ENCODE measurements around the gene MME.

DNA sequence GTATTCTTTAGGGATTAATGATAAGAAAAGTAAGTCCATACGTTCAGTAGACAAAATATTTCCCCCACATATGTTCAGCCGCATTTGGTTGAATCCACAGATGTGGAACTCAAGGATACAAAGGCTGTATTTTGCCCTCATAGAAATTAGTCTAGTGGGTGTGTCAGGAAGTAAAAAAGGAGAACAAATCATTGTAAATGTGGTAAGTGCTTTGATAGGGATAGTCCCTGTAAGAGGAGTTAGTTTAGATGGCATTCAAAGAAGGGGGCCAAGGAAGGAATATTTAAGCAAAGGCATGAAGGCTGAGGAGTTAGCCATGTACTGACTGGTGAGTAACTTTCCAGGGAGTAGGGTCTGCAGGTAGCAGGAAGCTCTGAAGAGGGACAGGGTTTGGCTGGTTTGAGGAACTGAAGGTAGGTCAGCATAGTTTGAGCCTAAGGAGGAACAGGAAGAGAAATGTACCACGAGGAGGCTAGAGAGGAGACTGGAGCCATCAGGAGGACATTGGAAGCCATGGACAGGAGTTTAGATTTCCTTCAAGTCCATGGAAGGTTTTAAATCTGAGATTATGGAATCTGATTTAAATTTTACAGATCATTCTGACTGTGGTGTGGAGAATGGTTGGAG, 98.8 kb downstream of the MME start:
- TF ChIP-seq CTCF (IDR thresholded peaks at IDR 0.05; ENCODE audit: low read depth, low read length, missing input control): no peak
- TF ChIP-seq YY1 (IDR thresholded peaks at IDR 0.05): no peak
- no peak for TF ChIP-seq SP1 (IDR thresholded peaks at IDR 0.05)
- TF ChIP-seq, protein P1, sequence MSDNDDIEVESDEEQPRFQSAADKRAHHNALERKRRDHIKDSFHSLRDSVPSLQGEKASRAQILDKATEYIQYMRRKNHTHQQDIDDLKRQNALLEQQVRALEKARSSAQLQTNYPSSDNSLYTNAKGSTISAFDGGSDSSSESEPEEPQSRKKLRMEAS (IDR thresholded peaks at IDR 0.05): no peak
- no peak for TF ChIP-seq RAD21 (IDR thresholded peaks at IDR 0.05)
- TF ChIP-seq GABPA (IDR thresholded peaks at IDR 0.05 in 1 of 2, conservative IDR thresholded peaks at IDR 0.05 in 1 of 2): no peak
- TF ChIP-seq HNF4A (conservative IDR thresholded peaks at IDR 0.05): no peak
- TF ChIP-seq RXRA (IDR thresholded peaks at IDR 0.05): no peak

Data from liver (tissue), 3 donors.